ENCODE measurements around the gene CUZD1.
A peak's percentile ranks its signal among the peaks of the same experiment; 100 is the strongest.
"Not testable (repeated sequence)": the region's sequence is repeated elsewhere in the genome, so short reads cannot be mapped to it uniquely, and the experiment has no call there.

CUZD1 gene, protein sequence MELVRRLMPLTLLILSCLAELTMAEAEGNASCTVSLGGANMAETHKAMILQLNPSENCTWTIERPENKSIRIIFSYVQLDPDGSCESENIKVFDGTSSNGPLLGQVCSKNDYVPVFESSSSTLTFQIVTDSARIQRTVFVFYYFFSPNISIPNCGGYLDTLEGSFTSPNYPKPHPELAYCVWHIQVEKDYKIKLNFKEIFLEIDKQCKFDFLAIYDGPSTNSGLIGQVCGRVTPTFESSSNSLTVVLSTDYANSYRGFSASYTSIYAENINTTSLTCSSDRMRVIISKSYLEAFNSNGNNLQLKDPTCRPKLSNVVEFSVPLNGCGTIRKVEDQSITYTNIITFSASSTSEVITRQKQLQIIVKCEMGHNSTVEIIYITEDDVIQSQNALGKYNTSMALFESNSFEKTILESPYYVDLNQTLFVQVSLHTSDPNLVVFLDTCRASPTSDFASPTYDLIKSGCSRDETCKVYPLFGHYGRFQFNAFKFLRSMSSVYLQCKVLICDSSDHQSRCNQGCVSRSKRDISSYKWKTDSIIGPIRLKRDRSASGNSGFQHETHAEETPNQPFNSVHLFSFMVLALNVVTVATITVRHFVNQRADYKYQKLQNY

DNA sequence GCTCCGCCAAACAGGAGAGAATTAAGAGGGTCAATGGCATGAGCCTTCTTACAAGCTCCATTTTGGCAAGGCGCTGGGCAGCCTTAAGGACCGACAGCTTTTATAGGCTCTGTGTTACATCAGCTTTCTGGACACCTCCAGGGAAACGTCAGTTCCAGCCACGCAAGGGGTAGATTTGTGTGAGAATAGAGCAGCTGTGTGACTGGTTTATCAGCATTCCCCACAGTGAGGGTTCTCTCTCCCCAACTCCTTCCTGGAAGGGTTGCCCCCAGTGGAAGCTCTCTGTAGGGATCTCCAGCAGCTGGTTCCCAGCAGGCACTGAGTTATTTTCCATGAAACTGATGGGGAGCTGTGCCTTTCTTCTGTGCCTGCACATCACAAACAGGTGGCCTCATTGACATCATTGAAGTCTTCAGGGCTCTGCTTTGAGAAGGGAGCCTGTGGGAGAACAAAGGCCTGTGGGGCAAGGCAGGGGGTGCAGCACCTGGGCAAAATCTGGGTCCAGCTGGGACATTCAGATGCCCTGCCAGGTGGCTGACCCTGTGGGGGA lies at the start of gene CUZD1:
TSS of gene CUZD1 (minus strand) at position 75 of the 550 bp plus-strand sequence. CDS start at position 61, 14 bp downstream.
- no peak for DNase-seq

DNA sequence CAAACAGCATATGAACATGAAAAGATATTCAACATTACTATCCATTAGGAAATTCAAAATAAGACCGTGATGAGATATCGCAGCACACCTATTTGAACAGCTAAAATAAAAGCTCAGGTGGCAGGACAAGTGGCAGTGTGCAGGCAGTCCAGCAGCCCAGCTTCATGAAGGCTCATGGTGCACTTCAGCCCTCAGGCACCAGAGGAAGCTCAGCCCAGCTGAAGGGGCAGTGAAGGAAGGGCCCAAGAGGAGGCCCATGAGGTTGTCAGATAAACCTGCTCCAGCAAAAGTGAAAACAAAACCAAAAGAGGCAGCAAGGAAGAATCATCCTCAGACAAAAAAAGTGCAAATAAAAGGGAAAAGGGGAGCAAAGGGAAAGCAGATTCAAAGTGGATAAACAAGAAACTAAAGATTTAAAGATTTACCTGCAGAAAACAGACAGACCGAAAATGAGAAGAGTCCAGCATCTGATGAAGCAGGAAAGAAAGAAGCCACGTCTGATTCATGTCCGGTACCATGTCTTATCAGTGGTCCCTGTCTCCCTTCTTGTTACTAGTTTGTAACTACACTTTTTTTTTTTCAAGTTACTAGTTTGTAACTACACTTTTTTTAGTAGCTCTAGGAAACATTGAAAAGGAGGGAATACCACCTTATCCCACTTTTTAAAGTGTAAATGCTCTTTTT lies 48.7 kb upstream of the CUZD1 start:
- no peak for DNase-seq

DNA sequence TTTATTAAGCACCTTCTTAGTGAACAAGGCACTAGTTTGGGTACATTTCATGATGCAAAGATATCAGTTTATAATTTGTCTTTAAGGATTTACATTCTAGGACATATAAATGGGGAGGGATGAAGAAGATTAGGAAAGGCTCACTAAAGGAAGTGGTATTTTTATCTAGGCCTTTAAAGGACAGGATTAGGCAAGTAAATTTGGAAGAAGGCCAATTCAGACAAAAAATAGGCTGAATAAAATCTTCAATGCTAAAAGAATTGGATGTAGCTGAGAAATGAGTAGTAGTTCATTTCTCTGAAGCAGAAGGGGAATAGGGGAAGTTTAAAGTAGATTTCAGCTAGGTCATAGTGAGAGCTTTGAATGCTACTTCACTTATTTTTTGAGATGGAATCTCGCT lies 38.5 kb upstream of the CUZD1 start:
- DNase-seq = no peak

DNA sequence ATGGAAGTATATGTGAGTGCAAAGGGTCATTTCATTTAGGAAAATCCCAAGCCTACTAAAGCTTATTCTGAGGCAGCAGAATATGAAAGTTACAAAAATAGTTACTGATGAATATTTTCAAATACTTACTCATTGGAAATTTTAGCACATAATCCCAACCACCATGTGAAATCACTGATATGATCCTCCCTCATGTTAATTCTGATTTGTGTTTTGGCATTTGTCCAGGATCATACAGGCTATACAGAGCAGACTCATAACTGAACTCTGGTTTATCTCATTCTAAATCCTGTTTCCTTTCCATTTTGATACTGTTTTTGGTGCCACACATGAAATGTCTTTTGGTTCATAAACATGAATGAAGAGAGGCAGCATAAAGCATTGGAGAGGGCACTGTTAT lies 37.1 kb upstream of the CUZD1 start:
- no peak for DNase-seq

DNA sequence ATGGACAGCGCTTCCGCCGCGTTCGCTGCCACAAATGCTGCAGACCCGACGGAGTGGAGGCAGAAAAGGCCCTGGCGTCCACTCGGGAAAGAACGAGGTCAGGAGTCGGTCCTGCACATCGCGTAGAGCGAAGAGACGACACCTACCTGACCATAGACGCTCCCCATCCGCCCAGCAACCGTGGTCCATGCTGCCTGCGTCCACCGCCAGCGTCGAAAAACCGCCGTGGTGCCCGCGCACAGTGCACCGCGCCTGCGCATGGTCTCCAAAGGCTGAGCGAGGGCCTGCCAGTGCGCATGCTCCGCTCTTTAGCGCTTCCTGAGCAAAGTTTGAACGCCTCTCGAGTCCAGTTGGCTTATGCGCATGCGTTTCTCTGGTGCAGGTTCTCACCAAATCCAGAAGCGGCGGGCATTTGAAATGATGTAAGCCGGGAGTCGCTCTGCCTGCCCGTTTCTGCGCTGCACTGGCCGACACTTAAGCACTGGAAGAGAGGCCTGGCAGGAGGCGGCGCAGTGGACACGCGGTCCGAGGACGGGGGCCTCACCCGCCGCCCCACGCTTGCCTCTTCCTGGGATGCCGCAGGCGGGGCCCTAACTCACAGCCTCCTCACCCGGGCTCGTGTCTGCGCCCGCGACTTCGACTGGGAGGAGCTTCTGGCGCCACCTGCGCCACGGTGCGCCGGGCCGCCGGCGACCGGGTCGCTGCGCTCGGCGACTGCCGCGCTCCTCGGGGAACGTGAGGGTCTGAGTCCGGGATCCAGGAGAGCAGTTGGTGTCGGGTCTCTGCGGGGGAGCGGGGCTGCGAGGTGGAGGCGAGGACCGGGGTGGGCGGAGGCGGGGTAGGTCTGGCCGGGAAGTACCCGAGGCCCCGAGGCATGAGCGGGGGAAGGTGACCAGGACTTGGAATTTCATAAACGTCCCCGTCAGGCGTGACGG lies 33.9 kb upstream of the CUZD1 start, which contains the start of gene FAM24B:
TSS of gene FAM24B (minus strand) at position 243 of the 935 bp plus-strand sequence. CDS start 29,066 bp downstream, outside the sequence.
- DNase-seq = peak; percentile 97

DNA sequence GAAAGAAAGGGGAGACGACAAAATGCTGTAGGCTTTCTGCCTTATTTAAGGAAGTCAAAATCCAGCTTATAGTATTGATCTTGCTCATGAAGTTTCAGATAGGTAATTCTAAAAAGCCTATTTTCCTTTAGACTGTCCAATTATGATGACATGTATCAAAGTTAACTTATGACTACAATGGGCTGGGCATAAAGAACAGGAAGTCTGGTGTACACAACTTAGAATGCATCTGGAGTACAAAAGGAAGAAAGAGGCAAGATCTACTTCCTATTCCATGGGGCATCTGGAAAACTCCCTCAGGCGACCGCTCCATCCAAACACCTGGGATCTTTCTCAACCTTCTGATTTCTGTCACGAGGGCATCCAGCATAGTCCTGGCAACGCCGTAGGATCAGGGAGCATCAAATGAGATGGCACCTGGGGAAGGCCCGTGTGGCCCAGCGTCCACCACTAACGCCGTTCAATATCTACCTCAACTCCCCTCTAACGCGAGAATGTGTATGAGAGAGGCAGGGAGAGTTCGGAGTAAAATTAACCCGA lies 33.2 kb upstream of the CUZD1 start:
- peak; percentile 31 for DNase-seq

DNA sequence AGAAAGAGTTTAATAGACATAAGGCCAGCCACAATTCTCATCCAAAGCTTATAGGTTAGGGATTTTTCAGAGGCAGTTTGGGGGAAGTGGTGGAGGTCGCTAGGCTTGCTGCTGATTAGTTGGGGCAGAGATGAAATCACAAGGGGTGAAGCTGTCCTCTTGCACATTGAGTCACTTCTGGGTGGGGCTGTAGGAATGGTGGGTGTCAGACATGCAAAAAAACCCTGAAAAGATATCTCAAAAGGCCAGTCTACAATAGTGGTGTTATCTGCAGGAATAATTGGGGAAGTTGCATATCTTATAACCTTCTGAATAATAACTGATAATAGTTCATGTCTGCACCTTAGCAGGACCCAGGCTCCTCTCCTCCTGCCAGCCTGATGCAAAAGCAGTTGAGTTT lies 31.6 kb upstream of the CUZD1 start:
- no peak for DNase-seq

DNA sequence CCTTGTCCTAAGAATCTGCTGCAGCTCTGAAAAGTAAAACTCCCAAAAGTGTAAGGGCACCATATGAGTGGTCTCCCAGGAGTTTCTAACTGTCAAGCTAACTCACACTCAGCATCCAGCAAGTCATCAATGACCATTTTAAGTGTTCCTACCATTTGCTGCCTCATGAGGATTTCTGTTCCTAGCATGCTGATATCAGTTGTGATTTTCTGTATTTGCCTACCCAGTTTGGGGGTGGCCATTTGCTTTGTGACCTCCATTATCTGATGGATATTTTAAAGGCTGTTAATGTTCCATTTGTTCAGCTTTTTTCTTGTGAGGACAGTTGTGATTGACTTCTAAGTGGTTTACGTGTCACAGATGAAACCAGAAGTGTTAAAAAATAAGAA lies 30.8 kb upstream of the CUZD1 start:
- no peak for DNase-seq

DNA sequence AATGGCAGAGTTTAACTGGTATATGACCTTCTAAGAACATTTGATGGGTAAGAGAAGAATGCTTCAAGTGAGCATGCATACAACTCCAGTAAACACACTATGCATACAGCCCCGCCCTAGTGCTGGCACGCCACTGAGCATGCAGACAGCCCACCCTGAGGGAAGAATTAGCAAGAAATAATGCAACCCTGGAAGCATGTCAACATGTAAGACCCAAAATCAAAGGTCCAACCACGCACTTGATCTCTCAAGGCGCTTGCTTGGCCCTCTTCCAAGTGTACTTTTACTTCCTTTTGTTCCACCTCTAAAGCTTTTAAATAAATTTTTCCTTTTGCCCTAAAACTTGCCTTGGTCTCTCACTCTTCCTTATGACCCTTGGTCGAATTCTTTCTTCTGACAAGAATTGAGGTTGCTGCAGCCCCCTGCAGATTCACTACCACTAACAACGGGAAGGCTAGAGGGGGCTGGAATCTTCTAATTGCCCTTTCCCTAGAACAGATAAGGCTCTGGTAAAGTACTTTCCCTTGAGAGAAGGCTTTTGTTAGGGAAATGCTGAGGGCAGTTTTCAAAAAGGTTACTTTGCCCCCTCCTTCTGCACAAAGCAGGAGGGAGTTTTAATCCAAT lies 30.3 kb upstream of the CUZD1 start:
- DNase-seq = no peak

DNA sequence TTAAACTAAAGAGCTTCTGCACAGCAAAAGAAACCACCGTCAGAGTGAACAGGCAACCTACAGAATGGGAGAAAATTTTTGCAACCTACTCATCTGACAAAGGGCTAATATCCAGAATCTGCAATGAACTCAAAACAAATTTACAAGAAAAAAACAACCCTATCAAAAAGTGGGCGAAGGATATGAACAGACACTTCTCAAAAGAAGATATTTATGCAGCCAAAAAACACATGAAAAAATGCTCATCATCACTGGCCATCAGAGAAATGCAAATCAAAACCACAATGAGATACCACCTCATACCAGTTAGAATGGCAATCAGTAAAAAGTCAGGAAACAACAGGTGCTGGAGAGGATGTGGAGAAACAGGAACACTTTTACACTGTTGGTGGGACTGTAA lies 26.3 kb upstream of the CUZD1 start:
- DNase-seq = not testable (repeated sequence)

DNA sequence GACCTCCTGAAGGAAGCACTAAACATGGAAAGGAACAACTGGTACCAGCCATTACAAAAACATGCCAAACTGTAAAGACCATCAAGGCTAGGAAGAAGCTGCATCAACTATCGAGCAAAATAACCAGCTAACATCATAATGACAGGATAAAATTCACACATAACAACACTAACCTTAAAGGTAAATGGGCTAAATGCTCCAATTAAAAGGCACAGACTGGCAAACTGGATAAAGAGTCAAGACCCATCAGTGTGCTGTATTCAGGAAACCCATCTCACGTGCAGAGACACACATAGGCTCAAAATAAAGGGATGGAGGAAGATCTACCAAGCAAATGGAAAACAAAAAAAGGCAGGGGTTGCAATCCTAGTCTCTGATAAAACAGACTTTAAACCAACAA lies 23.1 kb upstream of the CUZD1 start:
- DNase-seq = not testable (repeated sequence)

DNA sequence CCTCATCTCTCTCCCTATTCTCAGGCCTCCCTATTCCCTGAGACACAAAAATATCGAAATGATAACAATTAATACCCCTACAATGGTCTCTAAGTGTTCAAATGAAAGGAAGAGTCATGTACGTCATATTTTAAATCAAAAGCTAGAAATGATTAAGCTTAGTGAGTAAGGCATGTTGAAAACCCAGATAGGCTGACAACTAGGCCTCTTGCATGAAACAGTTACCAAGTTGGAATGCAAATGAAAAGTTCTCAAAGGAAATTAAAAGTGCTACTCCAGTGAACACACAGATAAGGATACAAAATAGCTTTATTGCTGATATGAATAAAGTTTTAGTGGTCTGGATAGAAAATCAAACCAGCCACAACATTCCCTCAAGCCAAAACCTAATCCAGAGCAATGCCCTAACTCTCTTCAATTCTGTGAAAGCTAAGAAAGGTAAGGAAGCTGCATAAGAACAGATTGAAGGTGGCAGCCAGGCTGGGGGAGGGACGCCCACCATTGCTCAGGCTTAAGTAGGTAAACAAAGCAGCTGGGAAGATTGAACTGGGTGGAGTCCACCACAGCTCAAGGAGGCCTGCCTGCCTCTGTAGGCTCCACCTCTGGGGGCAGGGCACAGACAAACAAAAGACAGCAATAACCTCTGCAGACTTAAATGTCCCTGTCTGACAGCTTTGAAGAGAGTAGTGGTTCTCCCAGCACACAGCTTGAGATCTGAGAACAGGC lies 21.3 kb upstream of the CUZD1 start:
- not testable (repeated sequence) for DNase-seq

DNA sequence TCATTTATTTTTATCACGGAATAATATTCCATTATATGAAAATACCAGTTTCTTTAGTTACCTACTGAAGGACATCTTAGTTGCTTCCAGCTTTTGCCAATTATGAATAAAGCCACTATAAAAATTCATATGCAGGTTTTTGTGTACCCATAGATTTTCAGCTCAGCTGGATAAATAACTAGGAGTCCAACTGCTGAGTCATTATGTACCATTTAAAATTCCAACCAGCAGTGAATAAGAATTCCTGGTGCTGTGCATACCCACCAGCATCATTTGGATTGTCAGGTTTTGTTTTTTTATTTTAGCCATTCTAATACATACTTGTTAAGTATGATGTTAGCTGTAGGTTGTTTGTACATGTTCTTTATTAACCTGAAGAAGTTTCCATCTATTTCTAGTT lies 19.2 kb upstream of the CUZD1 start:
- DNase-seq = no peak

DNA sequence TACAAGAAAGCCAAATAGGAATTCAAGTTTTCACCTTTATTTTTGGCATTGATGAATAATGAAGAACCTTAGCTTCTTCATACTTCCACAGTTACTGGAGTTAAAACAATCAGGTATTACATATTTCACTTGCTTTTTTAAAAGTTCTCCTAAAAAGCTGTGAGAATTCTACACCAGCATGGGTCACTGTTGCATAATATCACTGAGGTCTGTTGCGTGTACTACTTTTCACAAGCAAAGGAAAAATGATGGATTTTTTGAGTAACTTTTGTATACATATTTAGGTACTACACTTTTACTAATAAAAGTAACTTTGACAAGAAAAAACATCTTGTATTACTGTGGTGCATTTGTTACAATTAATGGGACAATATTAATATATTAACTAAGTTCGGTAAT lies 18.5 kb upstream of the CUZD1 start:
- no peak for DNase-seq

DNA sequence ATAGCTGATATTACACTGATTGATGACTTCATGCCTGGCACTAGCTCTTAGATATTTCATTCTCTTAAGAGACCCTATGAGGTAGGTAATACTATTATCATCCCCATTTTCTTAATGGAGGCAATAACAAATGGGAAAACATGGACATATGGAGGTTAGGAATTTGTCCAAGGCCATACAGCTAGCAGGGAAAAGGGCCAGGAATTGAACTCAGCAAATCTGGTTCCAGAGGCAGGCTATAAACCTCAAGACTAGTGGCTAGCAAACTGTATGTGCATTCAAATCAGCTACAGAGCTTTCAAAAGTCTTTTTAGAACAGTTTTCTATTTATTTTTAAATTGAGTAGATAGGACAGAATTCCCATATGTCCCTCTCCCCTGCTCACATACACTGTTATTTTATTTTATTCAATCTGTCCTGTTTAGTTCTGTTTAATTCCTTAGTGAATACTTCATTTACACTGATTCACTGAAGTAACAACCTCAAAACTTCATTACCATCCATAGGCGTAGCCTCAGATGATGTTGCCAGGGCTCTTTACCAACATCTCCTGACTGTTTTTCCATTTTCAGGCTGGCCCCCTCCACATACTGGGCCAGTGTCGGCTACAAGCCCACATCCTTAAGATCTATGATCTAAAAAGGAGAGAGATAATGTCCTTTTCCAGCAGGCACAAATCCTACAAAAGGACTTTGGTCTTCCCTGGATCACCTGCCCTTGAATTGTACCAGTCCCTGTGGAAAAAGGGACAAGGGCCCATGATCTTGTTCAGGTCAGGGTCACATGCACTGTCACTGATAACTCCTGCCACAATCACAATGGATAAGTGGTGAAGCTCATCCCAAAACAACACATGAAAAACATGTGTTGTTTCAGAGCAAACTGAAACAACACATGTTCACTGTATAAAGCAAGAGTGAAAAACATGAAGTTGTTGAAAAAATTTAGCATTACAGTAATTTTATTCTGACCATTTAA lies 17.8 kb upstream of the CUZD1 start:
- DNase-seq = no peak

DNA sequence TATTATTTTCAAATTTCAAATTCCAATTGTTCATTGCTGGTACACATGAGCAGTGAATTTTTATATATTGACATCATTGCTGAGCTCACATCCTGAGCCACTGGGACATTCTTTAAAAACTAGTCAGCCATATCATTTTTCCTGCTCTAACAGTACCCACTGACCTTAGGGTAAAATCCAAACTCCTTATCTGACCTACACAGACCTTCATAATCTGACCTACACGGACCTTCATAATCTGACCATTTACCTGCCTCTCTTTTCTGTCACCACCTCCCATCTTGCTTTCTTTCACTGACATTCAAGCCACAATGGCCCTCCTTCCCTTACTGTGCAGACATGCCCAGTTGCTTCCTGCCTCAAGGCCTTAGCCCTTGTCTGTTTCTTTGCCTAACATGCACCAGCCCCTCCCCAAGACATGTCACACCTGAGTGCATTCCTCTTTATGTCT lies 16.1 kb upstream of the CUZD1 start:
- no peak for DNase-seq

DNA sequence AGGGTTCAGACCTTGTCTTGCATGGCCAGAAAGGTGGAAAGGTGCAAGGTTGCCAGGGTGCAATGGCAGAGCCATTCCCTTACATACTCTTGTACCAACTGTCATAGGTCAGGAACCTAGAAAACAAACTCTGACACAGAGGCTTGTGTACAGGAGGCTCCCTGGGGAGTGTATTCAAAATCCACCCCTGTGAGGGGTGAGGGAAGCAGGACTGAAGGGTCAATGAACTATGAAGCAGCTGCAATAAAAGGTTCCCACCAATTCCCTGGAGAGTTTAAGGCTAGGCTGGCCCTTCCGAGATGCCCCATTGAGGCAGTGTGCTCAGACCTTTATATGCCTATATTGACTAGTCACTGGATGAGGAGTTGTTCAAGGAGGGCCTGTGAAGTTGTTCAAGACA lies 13.9 kb upstream of the CUZD1 start:
- DNase-seq = no peak

DNA sequence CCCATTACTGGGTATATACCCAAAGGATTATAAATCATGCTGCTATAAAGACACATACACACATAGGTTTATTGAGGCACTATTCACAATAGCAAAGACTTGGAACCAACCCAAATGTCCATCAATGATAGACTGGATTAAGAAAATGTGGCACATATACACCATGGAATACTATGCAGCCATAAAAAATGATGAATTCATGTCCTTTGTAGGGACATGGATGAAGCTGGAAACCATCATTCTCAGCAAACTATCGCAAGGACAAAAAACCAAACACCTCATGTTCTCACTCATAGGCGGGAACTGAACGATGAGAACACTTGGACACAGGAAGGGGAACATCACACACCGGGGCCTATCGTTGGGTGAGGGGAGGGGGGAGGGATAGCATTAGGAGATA lies 12.4 kb upstream of the CUZD1 start:
- DNase-seq = not testable (repeated sequence)

DNA sequence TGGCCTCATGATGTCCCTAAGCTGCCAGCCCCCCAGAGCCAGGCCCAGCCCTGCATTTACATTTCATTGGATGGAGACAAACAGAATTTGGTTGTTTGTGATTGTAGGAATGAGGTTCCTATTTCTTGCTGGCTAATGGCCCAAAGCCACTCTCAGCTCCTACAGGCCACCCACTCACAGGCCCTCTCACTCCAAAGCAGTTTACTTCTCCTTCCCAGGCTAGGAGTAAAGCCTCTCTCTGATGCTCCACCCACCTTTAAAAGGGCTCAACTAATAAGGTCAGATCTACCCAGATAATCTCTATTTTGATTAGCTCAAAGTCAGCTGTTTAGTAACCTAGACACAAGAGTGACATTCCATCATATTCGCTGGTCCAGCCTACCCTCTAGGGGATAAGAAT lies 11.2 kb upstream of the CUZD1 start:
- no peak for DNase-seq

DNA sequence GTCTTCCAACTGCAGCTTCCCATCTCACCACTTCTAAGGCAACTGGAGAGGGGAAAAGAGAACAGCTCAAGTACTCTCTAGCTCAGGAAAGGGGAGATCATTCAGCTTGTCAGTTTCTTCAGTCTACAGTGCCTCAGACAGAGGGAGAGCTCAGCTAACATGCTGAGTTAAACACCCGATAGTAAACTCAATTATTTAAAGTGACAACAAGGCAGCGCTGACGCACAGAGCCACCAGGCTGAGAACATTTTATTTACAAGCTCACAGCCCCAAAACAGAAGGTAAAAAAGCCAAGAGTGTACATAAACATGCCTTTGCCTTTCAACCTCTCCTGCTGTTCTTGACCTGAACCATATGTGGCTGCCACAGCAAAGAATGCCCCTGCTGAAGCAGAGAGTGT lies 10.1 kb upstream of the CUZD1 start:
- no peak for DNase-seq

All from CD4-positive, alpha-beta T cell treated with Interleukin-17A for 1 hour (primary cell).